GM12878 (cell line): Measurements from ENCODE around the gene SULF2. TPM values are rescaled to one million over a fixed set of nuclear protein-coding genes. Genes with fewer than 3 reads are reported as not detected.

Source experiments
- ATAC-seq: fragments of 200-7000 bp; cut with Tn5 transposase; 3 replicates; pipeline ENCODE4 v1.9.1; 2020; ENCODE audit warnings: mild to moderate bottlenecking, moderate library complexity
- BruUV-seq: library from RNA; stranded (reverse); fragments of 400-500 nt; replicated peaks from 2 replicates; lab custom pipeline; 2021; lab: Mats Ljungman, UMichigan
- CTCF ChIA-PET: fragments of 300-600 bp; sonication (Branson Sonifier 250); formaldehyde crosslinking; extraction: SDS; loops from one replicate; lab custom pipeline; 2021; ENCODE audit warnings: inconsistent platforms; lab: Yijun Ruan, JAX
- POLR2A ChIA-PET: fragments of 350-600 bp; formaldehyde crosslinking; extraction: SDS; loops from one replicate; lab custom pipeline; 2021; ENCODE audit warnings: inconsistent platforms; lab: Charles Lee
- RAD21 ChIA-PET: fragments of 300-600 bp; sonication (Branson Sonifier 250); formaldehyde crosslinking; loops from one replicate; lab custom pipeline; 2023; ENCODE audit warnings: antibody characterized with exemption; ENCODE audit not compliant: unreplicated experiment; lab: Charles Lee
- SMC1A ChIA-PET: fragments of 300-600 bp; sonication (Branson Sonifier 250); formaldehyde crosslinking; loops from one replicate; lab custom pipeline; 2023; ENCODE audit not compliant: unreplicated experiment, uncharacterized antibody; lab: Charles Lee
- DNase-seq: peaks from one replicate; pipeline ENCODE4 v3.0.0-alpha.2; 2011; ENCODE audit warnings: low read depth, low spot score
- FAIRE-seq: peaks from 3 replicates; lab custom pipeline; 2011; peaks lifted over from hg19 to GRCh38; lab: Jason Lieb, UNC
- H2AFZ ChIP-seq: 2 replicates; pipeline ENCODE4 v1.6.0; 2011; ENCODE audit warnings: low read depth, low read length, control low read depth; ENCODE audit not compliant: control insufficient read depth
- H3K27ac ChIP-seq: 2 replicates; pipeline ENCODE4 v1.5.1; 2011; ENCODE audit warnings: control low read depth; ENCODE audit not compliant: control insufficient read depth, insufficient read depth
- H3K27me3 ChIP-seq, 2 experiments: replicated peaks in 1 of 2; 2 replicates each; pipeline versions ENCODE4 v1.6.0 to v1.6.1; 2011; ENCODE audit warnings: low read length in 1 of 2; ENCODE audit not compliant: control insufficient read depth in 2 of 2, insufficient read depth in 2 of 2
- H3K36me3 ChIP-seq, 2 experiments: 2 replicates each; pipeline ENCODE4 v1.5.1; 2011; ENCODE audit warnings: low read length in 1 of 2; ENCODE audit not compliant: control insufficient read depth in 2 of 2, insufficient read depth in 2 of 2
- H3K4me1 ChIP-seq: 2 replicates; pipeline ENCODE4 v1.6.1; 2011; ENCODE audit warnings: mild to moderate bottlenecking, low read length, moderate library complexity, mixed read lengths; ENCODE audit not compliant: control insufficient read depth, insufficient read depth
- H3K4me2 ChIP-seq: 2 replicates; pipeline ENCODE4 v1.6.0; 2011; ENCODE audit warnings: control low read depth; ENCODE audit not compliant: control insufficient read depth, insufficient read depth
- H3K4me3 ChIP-seq: fragments of 200-600 bp; sonication (generic); 2 replicates; pipeline ENCODE4 v1.5.1; 2016
- H3K79me2 ChIP-seq: 2 replicates; pipeline ENCODE4 v1.6.0; 2011; ENCODE audit warnings: low read length; ENCODE audit not compliant: control insufficient read depth, insufficient read depth
- H3K9ac ChIP-seq: 2 replicates; pipeline ENCODE4 v1.8.0; 2011; ENCODE audit warnings: low read length, control low read depth, mixed read lengths; ENCODE audit not compliant: control insufficient read depth, insufficient read depth
- H3K9me3 ChIP-seq: replicated peaks from 3 replicates; pipeline ENCODE4 v1.5.1; 2011; ENCODE audit warnings: mild to moderate bottlenecking, low read length; ENCODE audit not compliant: control insufficient read depth, insufficient read depth
- H4K20me1 ChIP-seq: 2 replicates; pipeline ENCODE4 v1.6.0; 2011; ENCODE audit not compliant: control insufficient read depth, insufficient read depth
- BRCA1 ChIP-seq: IDR thresholded peaks from 2 replicates; pipeline ENCODE4 v1.6.1; 2011; ENCODE audit warnings: low read depth, low read length, improper control_type of control experiment
- HCFC1 ChIP-seq: fragments of 150-350 bp; IDR thresholded peaks from 2 replicates; pipeline ENCODE4 v1.6.1; 2014; ENCODE audit warnings: low read length
- POLR2A ChIP-seq: IDR thresholded peaks from 2 replicates; pipeline ENCODE4 v1.6.1; 2011; ENCODE audit warnings: low read depth, mild to moderate bottlenecking, low read length
- SIN3A ChIP-seq: IDR thresholded peaks from 2 replicates; pipeline ENCODE4 v1.6.1; 2012; ENCODE audit warnings: low read depth, low read length, improper control_type of control experiment
- SREBF2 ChIP-seq: IDR thresholded peaks from 2 replicates; pipeline ENCODE4 v1.6.1; 2012; ENCODE audit warnings: mild to moderate bottlenecking, low read length
- WGBS: methylation state at CpG from one replicate; pipeline ENCODE4 v1.1.6; 2016; ENCODE audit warnings: low lambda C conversion rate; ENCODE audit not compliant: insufficient replicate concordance, insufficient coverage; ENCODE audit errors: missing lambda C conversion rate; 5-methylcytosine and 5-hydroxymethylcytosine counted together
- in situ Hi-C: fragments of 300-500 bp; cut with MboI; formaldehyde crosslinking; loops from 9 replicates; pipeline ENCODE4 v1.14.3; 2018; ENCODE audit warnings: mixed read lengths
- intact Hi-C: fragments of 100-400 bp; cut with micrococcal nuclease; formaldehyde crosslinking; loops from one replicate; pipeline ENCODE4 v1.14.2; 2022; ENCODE audit not compliant: unreplicated experiment
- polyA plus RNA-seq, 11 experiments: library from polyadenylated mRNA; depleted of rRNA in 4 of 11; unstranded in 6 of 11; stranded (reverse) in 5 of 11; fragments of >200 nt; fragmentation: Nextera tagmentation in 4 of 11; fragmentation: Illumina TruSeq in 1 of 11; extraction: Ambion mirVana in 4 of 11; extraction: Trizol in 1 of 11; gene quantifications; 1 replicate in 1 of 11; 2 replicates in 10 of 11; pipeline versions ENCODE4 v1.2.1 to v1.2.3, GENCODE V29; 2011 to 2016; ENCODE audit warnings: inconsistent platforms in 2 of 11, missing spikeins in 2 of 11, low read depth in 1 of 11
- total RNA-seq, 4 experiments: library from RNA; depleted of rRNA in 3 of 4; stranded (reverse); fragments of >200 nt in 3 of 4; fragmentation: Illumina TruSeq in 1 of 4; extraction: Trizol in 1 of 4; gene quantifications; 2 replicates each; pipeline versions ENCODE4 v1.2.1 to v1.2.3, GENCODE V29; 2013 to 2021

SULF2 gene
- total and polyA plus RNA-seq, 10 of the 15 experiments (the other 5 are each of a cell fraction or from before 2014, with no cell fraction given): 0.69 to 4.1 (median 1.6) TPM

DNA sequence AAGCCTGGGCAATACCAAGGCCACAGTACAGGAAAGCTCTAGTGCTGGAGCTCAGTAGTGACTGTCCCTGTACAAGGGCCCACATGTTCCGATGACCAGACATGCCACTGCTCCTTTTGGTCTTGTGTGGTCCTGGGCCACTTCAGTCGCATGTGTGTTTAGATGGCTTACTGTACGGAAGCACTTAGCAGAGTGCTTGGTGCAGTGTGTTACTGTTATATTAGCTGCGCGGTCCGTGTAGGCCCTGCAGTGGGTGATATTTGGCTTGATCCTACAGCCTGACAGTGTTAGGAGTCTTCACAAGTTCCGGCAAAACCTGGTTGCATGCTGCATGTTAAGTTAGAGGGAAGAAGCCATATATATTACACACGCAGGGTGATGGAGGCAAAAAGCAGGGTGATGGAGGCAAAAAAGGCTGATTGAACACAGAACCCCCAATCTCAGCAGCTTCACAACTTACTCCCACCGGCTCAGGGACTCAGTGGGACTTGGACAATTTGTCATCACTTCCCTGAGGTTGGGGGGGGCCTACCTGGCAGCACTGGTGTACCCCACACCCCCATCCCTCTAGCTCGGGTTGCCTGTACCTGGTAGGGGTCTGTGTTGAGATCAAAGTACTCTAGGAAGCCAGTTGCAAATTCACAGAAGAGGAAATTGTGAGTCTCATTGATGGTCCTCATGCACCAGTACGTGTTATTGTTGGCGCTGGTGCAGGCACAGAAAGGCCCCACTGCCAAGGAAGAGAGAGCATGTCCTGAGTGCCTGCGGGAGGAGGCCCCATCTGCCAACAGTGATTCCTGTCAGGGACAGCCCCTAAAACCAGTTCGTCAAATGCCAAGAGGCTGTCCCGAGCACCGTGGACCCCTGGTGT lies 122.6 kb downstream of the SULF2 start:
- no peak overlapping the region for H2AFZ ChIP-seq
- BruUV-seq: no TSS peak
- in situ Hi-C loops: no loop called here

DNA sequence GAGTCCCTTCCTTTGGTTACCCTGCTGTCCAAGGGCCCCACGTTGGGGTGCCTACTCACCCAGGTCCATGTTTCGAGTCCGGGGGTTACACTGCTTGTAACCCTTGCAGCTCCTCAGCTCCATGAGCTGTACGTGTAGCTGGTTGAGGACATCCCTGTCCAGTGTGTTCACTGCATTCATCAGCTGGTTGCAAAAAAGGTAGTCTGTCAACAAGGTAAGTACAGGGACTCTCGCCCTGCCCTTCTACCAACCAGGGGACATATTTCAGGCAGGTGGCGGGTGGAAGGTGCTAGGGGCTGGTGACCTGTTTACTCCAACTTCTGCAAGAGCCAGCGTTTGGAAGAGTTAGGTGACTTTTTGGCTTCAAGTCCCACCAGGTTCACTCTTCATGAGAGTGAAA lies 123.6 kb downstream of the SULF2 start:
- no peak for FAIRE-seq
- ChIA-PET CTCF (interaction anchor here (0.7 to 1.8 kb wide), 6 partner anchors 12 to 959 kb away, joined by 3 to 8 read pairs (median 4); no protein-coding TSS in a partner anchor), SMC1A (interaction anchor here (1.0 to 1.1 kb wide), 2 partner anchors 10 to 47 kb away, joined by 3 read pairs; no protein-coding TSS in a partner anchor), POLR2A (no interaction called here), RAD21 (interaction anchor here (1.2 kb wide), 1 partner anchor 958 kb away, joined by 4 read pairs; no protein-coding TSS in a partner anchor)
- Histone ChIP-seq H3K4me2 (no peak overlapping the region), H3K79me2 (no peaks in the 10 kb centered on the region), H4K20me1 (no peaks in the 10 kb centered on the region), H3K27ac (no peak overlapping the region), H3K27me3 (no peaks in the 10 kb centered on the region), H3K4me1 (no peaks in the 10 kb centered on the region), H3K4me3 (no peak overlapping the region), H3K36me3 (peaks cover 11 to 34% of the 10 kb centered on the region in 2 experiments), H3K9me3 (no peaks in the 10 kb centered on the region), H3K9ac (no peak overlapping the region), H2AFZ (no peak overlapping the region)
- DNase-seq: no peak
- 85% methylated on average over 7 of the region's 7 CpGs for WGBS
- no peak for ATAC-seq
- TF ChIP-seq POLR2A (0 out of 2 replicates have a peak, but pooled peaks have one; percentile 48), HCFC1 (no peak), BRCA1 (no peak), SIN3A (no peak)
- in situ Hi-C loops (no loop called here), intact Hi-C loops (no loop called here)
- BruUV-seq: no TSS peak

More for the DNA sequence above, 122.6 kb downstream of the SULF2 start:
- intact Hi-C loops: loop anchor here (1.0 kb wide), 1 partner anchor 958 kb away; no protein-coding TSS in a partner anchor
- 90% methylated on average over 16 of the region's 16 CpGs for WGBS
- no peak for DNase-seq
- TF ChIP-seq SREBF2 (no peak), POLR2A (peak; percentile 14; the same call in 1 of the 2 replicates)
- TF ChIP-seq, all 136 proteins: peak for 1
- CTCF ChIA-PET: interaction anchor here (0.6 to 2.8 kb wide), 13 partner anchors 9 to 959 kb away, joined by 3 to 18 read pairs (median 3); no protein-coding TSS in a partner anchor
- Histone ChIP-seq H4K20me1 (no peaks in the 10 kb centered on the region), H3K79me2 (no peaks in the 10 kb centered on the region), H3K27ac (no peak overlapping the region), H3K36me3 (peaks cover 11 to 26% of the 10 kb centered on the region in 2 experiments), H3K4me2 (no peak overlapping the region), H3K9ac (no peak overlapping the region), H3K4me1 (no peaks in the 10 kb centered on the region), H3K27me3 (no peaks in the 10 kb centered on the region), H3K9me3 (no peaks in the 10 kb centered on the region), H3K4me3 (no peak overlapping the region)
- RAD21 ChIA-PET: interaction anchor here (1.2 to 2.3 kb wide), 2 partner anchors 957 to 958 kb away, joined by 4 to 8 read pairs; no protein-coding TSS in a partner anchor
- FAIRE-seq (no peak), ATAC-seq (no peak)
- SMC1A ChIA-PET: interaction anchor here (1.0 kb wide), 1 partner anchor 46 kb away, joined by 3 read pairs; no protein-coding TSS in a partner anchor
- POLR2A ChIA-PET: no interaction called here
